D341Med (cell line): ENCODE results near the gene RAB27A.

Experiments used
- DNase-seq: peaks from one replicate; pipeline ENCODE4 v3.0.0; 2012; ENCODE audit warnings: low spot score

RAB27A gene

GRCh38 chr15:55222588-55222987, 67.0 kb downstream of the RAB27A start:
- no peak for DNase-seq

- no peak for DNase-seq
Observed at GRCh38 chr15:55221090-55222011, 68.3 kb downstream of the RAB27A start.

- DNase-seq, result no peak
Observed at GRCh38 chr15:55220606-55221005, 69.0 kb downstream of the RAB27A start.

- DNase-seq, result no peak
Observed at GRCh38 chr15:55218056-55218455, 71.6 kb downstream of the RAB27A start.

- no peak for DNase-seq
Observed at GRCh38 chr15:55204464-55204863, 85.1 kb downstream of the RAB27A start.

- DNase-seq, result no peak
Observed at GRCh38 chr15:55202206-55202605, 87.4 kb downstream of the RAB27A start.

GRCh38 chr15:55198706-55199105, 90.9 kb downstream of the RAB27A start:
- DNase-seq, result no peak

- no peak for DNase-seq
Observed at GRCh38 chr15:55197719-55198118, 91.9 kb downstream of the RAB27A start.

GRCh38 chr15:55197362-55197705, 92.3 kb downstream of the RAB27A start:
- DNase-seq, result no peak

- DNase-seq, result peak; percentile 94
Observed at GRCh38 chr15:55196458-55197361, 92.9 kb downstream of the RAB27A start, which contains the start of gene RSL24D1. RSL24D1 (minus strand) TSS chr15:55196941; CDS start chr15:55196890, 51 bp downstream.

- no peak for DNase-seq
Observed at GRCh38 chr15:55195996-55196395, 93.6 kb downstream of the RAB27A start.

- no peak for DNase-seq
Observed at GRCh38 chr15:55194256-55194655, 95.4 kb downstream of the RAB27A start.

- DNase-seq, result no peak
Observed at GRCh38 chr15:55186331-55186730, 103.3 kb downstream of the RAB27A start.

- DNase-seq, result no peak
Observed at GRCh38 chr15:55183679-55184078, 105.9 kb downstream of the RAB27A start.

GRCh38 chr15:55179141-55179540, 110.5 kb downstream of the RAB27A start:
- DNase-seq, result no peak

GRCh38 chr15:55170361-55170760, 119.3 kb downstream of the RAB27A start:
- no peak for DNase-seq

GRCh38 chr15:55168350-55168974, 121.2 kb downstream of the RAB27A start:
- DNase-seq, result peak; percentile 76

GRCh38 chr15:55164284-55164683, 125.3 kb downstream of the RAB27A start:
- DNase-seq, result no peak
